B cell (primary cell): Measurements from ENCODE around the gene RAD51B.

ENCODE experiments used
- CTCF ChIP-seq: fragments of 200-600 bp; IDR thresholded peaks from one replicate; pipeline ENCODE4 v1.8.0; 2022; ENCODE audit warnings: antibody characterized with exemption, mild to moderate bottlenecking
- EZH2 ChIP-seq: IDR thresholded peaks from 2 replicates; pipeline ENCODE4 v1.6.1; 2012; ENCODE audit warnings: borderline replicate concordance, low read depth, mild to moderate bottlenecking, moderate library complexity, low read length; ENCODE audit not compliant: insufficient read depth, poor library complexity, severe bottlenecking

GRCh38 chr14:68405961-68406360, 586.4 kb downstream of the RAD51B start:
- TF ChIP-seq CTCF: no peak
- no peak for TF ChIP-seq EZH2
